Astrocyte (in vitro differentiated cells and primary cell): ENCODE measurements around the gene IFT43. TPM values are rescaled to one million over a fixed set of nuclear protein-coding genes. Genes with fewer than 3 reads are reported as not detected.

ENCODE experiments used
- DNase-seq: peaks from one replicate; pipeline ENCODE4 v3.0.0-alpha.2; 2010; ENCODE audit warnings: low read depth
- FAIRE-seq: peaks from 2 replicates; lab custom pipeline; 2011; peaks lifted over from hg19 to GRCh38; lab: Jason Lieb, UNC
- H2AFZ ChIP-seq: 2 replicates; pipeline ENCODE4 v1.6.0; 2012; ENCODE audit warnings: low read depth, low read length, inconsistent platforms
- H3K27ac ChIP-seq: 2 replicates; pipeline ENCODE4 v1.5.1; 2011; ENCODE audit warnings: low read depth, low read length, inconsistent platforms
- H3K27me3 ChIP-seq: 2 replicates; pipeline ENCODE4 v1.6.0; 2011; ENCODE audit warnings: low read length, inconsistent platforms; ENCODE audit not compliant: insufficient read depth
- H3K36me3 ChIP-seq: 2 replicates; pipeline ENCODE4 v1.5.1; 2011; ENCODE audit warnings: low read length, inconsistent platforms; ENCODE audit not compliant: insufficient read depth
- H3K4me1 ChIP-seq: 2 replicates; pipeline ENCODE4 v1.5.1; 2011; ENCODE audit warnings: low read length, inconsistent platforms; ENCODE audit not compliant: insufficient read depth
- H3K4me2 ChIP-seq: 2 replicates; pipeline ENCODE4 v1.6.0; 2012; ENCODE audit warnings: low read length, inconsistent platforms
- H3K4me3 ChIP-seq: 2 replicates; pipeline ENCODE4 v1.5.1; 2011; ENCODE audit warnings: low read depth, mild to moderate bottlenecking, low read length, inconsistent platforms; ENCODE audit not compliant: insufficient read depth
- H3K79me2 ChIP-seq: 2 replicates; pipeline ENCODE4 v1.6.0; 2012; ENCODE audit warnings: mild to moderate bottlenecking, low read length, inconsistent platforms; ENCODE audit not compliant: insufficient read depth
- H3K9ac ChIP-seq: 2 replicates; pipeline ENCODE4 v1.6.0; 2012; ENCODE audit warnings: mild to moderate bottlenecking, low read length, inconsistent platforms
- H3K9me3 ChIP-seq: 2 replicates; pipeline ENCODE4 v1.5.1; 2012; ENCODE audit warnings: low read depth, mild to moderate bottlenecking, low read length, inconsistent platforms; ENCODE audit not compliant: insufficient read depth
- H4K20me1 ChIP-seq: 2 replicates; pipeline ENCODE4 v1.6.0; 2012; ENCODE audit warnings: low read length, inconsistent platforms; ENCODE audit not compliant: insufficient read depth
- H3K27ac Mint-ChIP-seq: one replicate; pipeline ENCODE4 v1.8.0; 2021; ENCODE audit warnings: mild to moderate bottlenecking, mixed read lengths; ENCODE audit not compliant: unreplicated experiment
- H3K27me3 Mint-ChIP-seq: one replicate; pipeline ENCODE4 v1.8.0; 2021; ENCODE audit warnings: low read depth, mixed read lengths; ENCODE audit not compliant: unreplicated experiment
- H3K36me3 Mint-ChIP-seq: one replicate; pipeline ENCODE4 v1.8.0; 2021; ENCODE audit warnings: low read depth, mixed read lengths; ENCODE audit not compliant: unreplicated experiment
- H3K4me1 Mint-ChIP-seq: one replicate; pipeline ENCODE4 v1.8.0; 2021; ENCODE audit warnings: low read depth, mixed read lengths; ENCODE audit not compliant: unreplicated experiment
- H3K4me3 Mint-ChIP-seq: one replicate; pipeline ENCODE4 v1.8.0; 2021; ENCODE audit warnings: mild to moderate bottlenecking, moderate library complexity, mixed read lengths; ENCODE audit not compliant: unreplicated experiment
- H3K9me3 Mint-ChIP-seq: one replicate; pipeline ENCODE4 v1.8.0; 2021; ENCODE audit warnings: mild to moderate bottlenecking, mixed read lengths; ENCODE audit not compliant: unreplicated experiment
- CTCF ChIP-seq: IDR thresholded peaks from 2 replicates; pipeline ENCODE4 v1.5.1; 2011; ENCODE audit warnings: low read depth, mild to moderate bottlenecking, inconsistent platforms, low read length, moderate library complexity; ENCODE audit not compliant: insufficient read depth
- EZH2 ChIP-seq: IDR thresholded peaks from 2 replicates; pipeline ENCODE4 v1.6.1; 2012; ENCODE audit warnings: mild to moderate bottlenecking, low read length, inconsistent platforms; ENCODE audit not compliant: insufficient read depth
- total RNA-seq: library from RNA; stranded (reverse); gene quantifications from 2 replicates; pipeline ENCODE4 v1.2.1, GENCODE V29; 2021

Gene IFT43
- total RNA-seq, 1 donor from 2014 or later: 29.4 TPM

GRCh38 chr14:76112889-76113624 is 127.5 kb downstream of the IFT43 start:
- FAIRE-seq (no peak), DNase-seq (no peak)
- no peak overlapping the region for H3K27ac Mint-ChIP-seq
- no peaks in the 10 kb centered on the region for H3K4me1 Mint-ChIP-seq
- H3K27ac ChIP-seq: no peak overlapping the region
- no peak overlapping the region for H3K4me3 Mint-ChIP-seq
- no peak overlapping the region for H3K9ac ChIP-seq
- H3K27me3 Mint-ChIP-seq: peaks cover 31% of the 10 kb centered on the region
- H3K36me3 ChIP-seq: no peaks in the 10 kb centered on the region
- H2AFZ ChIP-seq: no peak overlapping the region
- H3K9me3 ChIP-seq: no peaks in the 10 kb centered on the region
- H3K4me1 ChIP-seq: no peaks in the 10 kb centered on the region
- H3K4me2 ChIP-seq: no peak overlapping the region
- TF ChIP-seq EZH2: no peak
- no peak for TF ChIP-seq CTCF
- peaks cover 3% of the 10 kb centered on the region for H3K9me3 Mint-ChIP-seq
- H3K27me3 ChIP-seq: no peaks in the 10 kb centered on the region
- no peaks in the 10 kb centered on the region for H3K79me2 ChIP-seq
- no peak overlapping the region for H3K4me3 ChIP-seq
- no peaks in the 10 kb centered on the region for H3K36me3 Mint-ChIP-seq
- H4K20me1 ChIP-seq: no peaks in the 10 kb centered on the region

DNA sequence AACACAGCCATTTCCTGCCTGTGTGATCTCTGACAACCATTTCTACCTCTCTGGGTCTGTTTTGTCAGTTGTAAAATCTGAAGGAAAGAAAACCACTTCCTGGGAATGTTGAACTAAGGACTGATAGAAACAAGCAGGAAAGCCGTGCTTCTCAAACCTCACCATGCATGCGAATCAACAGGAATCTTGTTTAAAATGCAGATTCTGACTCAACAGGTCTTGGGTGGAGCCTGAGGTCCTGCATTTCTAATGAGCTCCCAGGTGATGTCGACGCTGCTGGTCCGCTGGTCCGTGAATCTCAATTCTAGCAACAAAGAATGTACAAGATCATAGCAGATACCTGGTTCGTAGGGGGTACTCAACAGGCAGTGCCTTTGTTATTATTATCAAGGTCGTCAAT is 128.1 kb downstream of the IFT43 start:
- H3K9me3 Mint-ChIP-seq: no peaks in the 10 kb centered on the region
- DNase-seq: no peak
- no peak overlapping the region for H3K4me2 ChIP-seq

More for the DNA sequence above, 128.1 kb downstream of the IFT43 start:
- no peak overlapping the region for H2AFZ ChIP-seq
- Mint-ChIP-seq H3K4me1 (no peaks in the 10 kb centered on the region), H3K4me3 (no peak overlapping the region), H3K36me3 (no peaks in the 10 kb centered on the region), H3K27me3 (peaks cover 26% of the 10 kb centered on the region), H3K27ac (no peak overlapping the region)
- no peak overlapping the region for H3K27ac ChIP-seq
- no peaks in the 10 kb centered on the region for H3K4me1 ChIP-seq
- no peaks in the 10 kb centered on the region for H3K27me3 ChIP-seq
- no peaks in the 10 kb centered on the region for H3K36me3 ChIP-seq
- H3K9me3 ChIP-seq: no peaks in the 10 kb centered on the region
- no peaks in the 10 kb centered on the region for H3K79me2 ChIP-seq
- TF ChIP-seq EZH2 (no peak), CTCF (no peak)
- no peaks in the 10 kb centered on the region for H4K20me1 ChIP-seq
- FAIRE-seq: no peak
- H3K9ac ChIP-seq: no peak overlapping the region
- H3K4me3 ChIP-seq: no peak overlapping the region
